Loucy (cell line): ENCODE results near the gene SMAD3.
A peak's percentile ranks its signal among the peaks of the same experiment; 100 is the strongest.
"Not testable (repeated sequence)": the region's sequence is repeated elsewhere in the genome, so short reads cannot be mapped to it uniquely, and the experiment has no call there.

Source experiments
- H2AFZ ChIP-seq: fragments of 200-600 bp; sonication (generic); 2 replicates; pipeline ENCODE4 v1.6.0; 2016; ENCODE audit warnings: antibody characterized with exemption, mild to moderate bottlenecking, low read length, moderate library complexity
- H3F3A ChIP-seq: fragments of 200-600 bp; 2 replicates; pipeline ENCODE4 v1.6.0; 2016; ENCODE audit warnings: antibody characterized with exemption, low read depth, mild to moderate bottlenecking
- H3K27me3 ChIP-seq: fragments of 200-600 bp; sonication (generic); 2 replicates; pipeline ENCODE4 v1.6.1; 2014; ENCODE audit warnings: low read length, mild to moderate bottlenecking; ENCODE audit not compliant: insufficient read depth, poor library complexity, severe bottlenecking
- H3K36me3 ChIP-seq: fragments of 200-600 bp; sonication (generic); 2 replicates; pipeline ENCODE4 v1.6.1; 2016; ENCODE audit warnings: low read length; ENCODE audit not compliant: insufficient read depth
- H3K4me1 ChIP-seq: fragments of 200-600 bp; sonication (generic); 2 replicates; pipeline ENCODE4 v1.5.1; 2014; ENCODE audit warnings: low read length, mild to moderate bottlenecking; ENCODE audit not compliant: insufficient read depth, poor library complexity, severe bottlenecking
- H3K4me2 ChIP-seq: fragments of 200-600 bp; sonication (generic); 2 replicates; pipeline ENCODE4 v1.6.0; 2014; ENCODE audit warnings: antibody characterized with exemption, low read length, low read depth, mild to moderate bottlenecking; ENCODE audit not compliant: poor library complexity, severe bottlenecking
- H3K4me3 ChIP-seq: fragments of 200-600 bp; sonication (generic); 2 replicates; pipeline ENCODE4 v1.5.1; 2014; ENCODE audit warnings: low read length, mild to moderate bottlenecking, mixed read lengths; ENCODE audit not compliant: poor library complexity, severe bottlenecking
- H3K79me2 ChIP-seq: fragments of 200-600 bp; sonication (generic); 2 replicates; pipeline ENCODE4 v1.6.1; 2014; ENCODE audit warnings: low read length; ENCODE audit not compliant: insufficient read depth
- H3K9ac ChIP-seq: fragments of 200-600 bp; sonication (generic); 2 replicates; pipeline ENCODE4 v1.6.0; 2014; ENCODE audit warnings: mild to moderate bottlenecking, low read depth, low read length, moderate library complexity; ENCODE audit not compliant: poor library complexity, severe bottlenecking
- H3K9me2 ChIP-seq: fragments of 200-600 bp; sonication (generic); replicated peaks from 2 replicates; pipeline ENCODE4 v1.6.1; 2016; ENCODE audit warnings: low read depth, low read length, mixed read lengths
- H3K9me3 ChIP-seq: fragments of 200-600 bp; sonication (generic); 2 replicates; pipeline ENCODE4 v1.6.1; 2014; ENCODE audit warnings: mild to moderate bottlenecking, antibody characterized with exemption, low read length, low read depth; ENCODE audit not compliant: insufficient read depth
- H4K20me1 ChIP-seq: fragments of 200-600 bp; sonication (generic); 2 replicates; pipeline ENCODE4 v1.6.0; 2014; ENCODE audit warnings: antibody characterized with exemption, low read length, mild to moderate bottlenecking; ENCODE audit not compliant: insufficient read depth, poor library complexity, severe bottlenecking
- EZH2phosphoT487 ChIP-seq: fragments of 200-600 bp; IDR thresholded peaks from 2 replicates; pipeline ENCODE4 v1.6.1; 2018; ENCODE audit warnings: antibody characterized with exemption, mild to moderate bottlenecking, moderate library complexity, borderline replicate concordance
- TF ChIP-seq, protein P1 (sequence below): fragments of 200-600 bp; sonication (generic); conservative IDR thresholded peaks from 2 replicates; pipeline ENCODE4 v1.5.1; 2014; ENCODE audit warnings: mild to moderate bottlenecking, antibody characterized with exemption, low read length

SMAD3 gene

DNA sequence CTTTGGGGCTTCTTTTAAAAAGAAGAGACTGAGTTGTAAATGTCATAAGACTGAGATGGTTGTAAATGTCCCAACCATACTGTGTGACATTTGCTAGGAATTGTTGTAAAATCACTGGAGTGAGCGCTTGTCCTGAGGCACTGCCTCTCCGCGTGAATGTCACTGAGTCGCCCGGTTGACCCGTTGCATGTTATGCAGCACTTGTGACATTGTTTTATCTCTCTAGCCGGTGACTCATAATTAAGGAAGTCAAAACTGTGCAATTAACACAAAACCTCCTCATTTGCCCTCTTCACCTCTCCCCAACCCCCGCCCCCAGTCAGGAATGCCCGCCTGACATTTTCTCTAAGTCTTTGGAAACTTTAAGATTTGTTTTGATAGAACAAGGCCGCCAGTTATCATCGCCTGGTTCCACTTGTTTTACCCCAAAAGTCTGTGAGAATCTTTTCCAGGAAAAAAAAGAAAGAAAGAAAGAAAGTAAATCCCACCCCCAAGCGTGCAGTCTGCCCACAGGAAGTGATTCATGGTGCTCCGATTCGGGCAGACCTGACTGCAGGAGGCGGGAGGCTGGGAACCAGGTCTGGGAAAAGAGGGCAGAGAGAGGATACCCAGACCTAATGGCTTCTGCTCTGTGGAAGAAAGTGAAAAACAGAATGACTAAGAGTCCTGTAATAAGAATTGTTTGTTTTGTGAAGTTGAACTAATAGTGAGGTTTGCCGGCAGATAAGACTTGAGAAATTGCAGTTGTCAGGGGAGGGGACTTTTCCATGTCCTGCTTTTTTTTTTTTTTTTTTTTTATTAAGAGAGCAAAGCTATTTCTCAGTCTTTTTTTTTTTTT, 84.8 kb downstream of the SMAD3 start:
- H3K4me3 ChIP-seq, result no peak overlapping the region
- H3K9ac ChIP-seq, result no peak overlapping the region
- H4K20me1 ChIP-seq, result peaks cover 52% of the 10 kb centered on the region
- H3F3A ChIP-seq, result 0 out of 2 replicates have a peak, but pooled peaks cover 2% of the 10 kb centered on the region
- no peaks in the 10 kb centered on the region for H3K9me2 ChIP-seq
- H2AFZ ChIP-seq, result no peak overlapping the region
- TF ChIP-seq, protein P1, sequence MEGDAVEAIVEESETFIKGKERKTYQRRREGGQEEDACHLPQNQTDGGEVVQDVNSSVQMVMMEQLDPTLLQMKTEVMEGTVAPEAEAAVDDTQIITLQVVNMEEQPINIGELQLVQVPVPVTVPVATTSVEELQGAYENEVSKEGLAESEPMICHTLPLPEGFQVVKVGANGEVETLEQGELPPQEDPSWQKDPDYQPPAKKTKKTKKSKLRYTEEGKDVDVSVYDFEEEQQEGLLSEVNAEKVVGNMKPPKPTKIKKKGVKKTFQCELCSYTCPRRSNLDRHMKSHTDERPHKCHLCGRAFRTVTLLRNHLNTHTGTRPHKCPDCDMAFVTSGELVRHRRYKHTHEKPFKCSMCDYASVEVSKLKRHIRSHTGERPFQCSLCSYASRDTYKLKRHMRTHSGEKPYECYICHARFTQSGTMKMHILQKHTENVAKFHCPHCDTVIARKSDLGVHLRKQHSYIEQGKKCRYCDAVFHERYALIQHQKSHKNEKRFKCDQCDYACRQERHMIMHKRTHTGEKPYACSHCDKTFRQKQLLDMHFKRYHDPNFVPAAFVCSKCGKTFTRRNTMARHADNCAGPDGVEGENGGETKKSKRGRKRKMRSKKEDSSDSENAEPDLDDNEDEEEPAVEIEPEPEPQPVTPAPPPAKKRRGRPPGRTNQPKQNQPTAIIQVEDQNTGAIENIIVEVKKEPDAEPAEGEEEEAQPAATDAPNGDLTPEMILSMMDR, result no peak
- TF ChIP-seq EZH2phosphoT487, result no peak
- H3K36me3 ChIP-seq, result no peaks in the 10 kb centered on the region; the same call in 1 of the 2 replicates
- H3K79me2 ChIP-seq, result peaks cover 79% of the 10 kb centered on the region
- no peaks in the 10 kb centered on the region for H3K9me3 ChIP-seq
- H3K4me2 ChIP-seq, result peak overlapping the region; percentile 0
- peaks cover 79% of the 10 kb centered on the region for H3K4me1 ChIP-seq
- H3K27me3 ChIP-seq, result no peaks in the 10 kb centered on the region

DNA sequence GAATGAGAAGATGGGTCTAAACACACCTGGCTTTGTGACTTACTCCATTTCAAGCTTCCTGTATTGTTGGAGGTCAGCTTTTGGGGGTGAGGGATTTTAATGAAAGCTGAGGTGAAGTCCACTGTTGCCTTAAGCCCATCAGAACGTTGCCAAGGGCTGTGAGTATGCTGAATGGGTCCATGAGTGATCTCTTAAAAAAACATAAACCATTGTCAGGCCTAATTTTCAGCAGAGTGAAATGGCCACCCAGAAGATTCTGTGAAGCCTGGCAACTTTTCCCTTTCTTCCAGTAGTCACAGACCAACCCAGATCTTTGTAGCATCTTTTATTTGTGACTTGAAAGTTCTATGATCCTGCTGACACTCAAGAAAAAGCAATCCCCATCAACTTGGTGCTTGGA, 87.0 kb downstream of the SMAD3 start:
- no peaks in the 10 kb centered on the region for H3K27me3 ChIP-seq
- H3K4me2 ChIP-seq, result no peak overlapping the region
- no peak for TF ChIP-seq EZH2phosphoT487
- TF ChIP-seq, protein P1, result no peak
- H3K79me2 ChIP-seq, result peaks cover 60% of the 10 kb centered on the region; the same call in 1 of the 2 replicates
- no peaks in the 10 kb centered on the region for H3K9me3 ChIP-seq
- peaks cover 32% of the 10 kb centered on the region for H4K20me1 ChIP-seq
- H3K36me3 ChIP-seq, result no peaks in the 10 kb centered on the region; the same call in 1 of the 2 replicates
- 0 out of 2 replicates have a peak, but pooled peaks cover 2% of the 10 kb centered on the region for H3F3A ChIP-seq
- no peak overlapping the region for H3K4me3 ChIP-seq
- H3K9me2 ChIP-seq, result no peaks in the 10 kb centered on the region
- H2AFZ ChIP-seq, result no peak overlapping the region
- H3K9ac ChIP-seq, result no peak overlapping the region
- H3K4me1 ChIP-seq, result peaks cover 65% of the 10 kb centered on the region

DNA sequence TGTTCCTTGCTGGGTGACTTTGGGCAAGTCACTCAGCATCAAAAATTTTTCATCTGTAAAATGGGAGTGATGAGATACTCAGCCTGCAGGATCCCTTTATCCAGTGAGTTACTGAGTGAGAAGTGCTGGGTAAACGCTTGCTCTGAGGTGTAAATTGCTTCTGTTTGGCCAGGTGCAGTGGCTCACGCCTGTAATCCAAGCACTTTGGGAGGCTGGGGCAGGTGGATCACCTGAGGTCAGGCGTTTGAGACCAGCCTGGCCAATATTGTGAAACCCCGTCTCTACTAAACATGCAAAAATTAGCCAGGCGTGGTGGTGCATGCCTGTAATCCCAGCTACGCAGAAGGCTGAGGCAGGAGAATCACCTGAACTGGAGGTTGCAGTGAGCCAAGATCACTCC, 87.6 kb downstream of the SMAD3 start:
- H3K9me2 ChIP-seq, H3F3A ChIP-seq, H3K4me3 ChIP-seq, H3K27me3 ChIP-seq, H3K4me2 ChIP-seq, H3K9me3 ChIP-seq, H2AFZ ChIP-seq, H3K36me3 ChIP-seq, H3K9ac ChIP-seq: not testable (repeated sequence)
- H4K20me1 ChIP-seq, result peaks cover 30% of the 10 kb centered on the region
- peaks cover 60% of the 10 kb centered on the region; the same call in 1 of the 2 replicates for H3K79me2 ChIP-seq
- peaks cover 65% of the 10 kb centered on the region for H3K4me1 ChIP-seq
